ENCODE data around the gene CARM1. TPM values are rescaled to one million over a fixed set of nuclear protein-coding genes. Genes with fewer than 3 reads are reported as not detected.
A peak's percentile ranks its signal among the peaks of the same experiment; 100 is the strongest.

Gene CARM1
- total RNA-seq: 66.7 and 70.8 TPM in 2 replicates
- long read RNA-seq, partial matches to known transcripts: 1 of 3 reads
- long read RNA-seq, other reads (novel, unspliced or antisense): 2 of 3 reads

DNA sequence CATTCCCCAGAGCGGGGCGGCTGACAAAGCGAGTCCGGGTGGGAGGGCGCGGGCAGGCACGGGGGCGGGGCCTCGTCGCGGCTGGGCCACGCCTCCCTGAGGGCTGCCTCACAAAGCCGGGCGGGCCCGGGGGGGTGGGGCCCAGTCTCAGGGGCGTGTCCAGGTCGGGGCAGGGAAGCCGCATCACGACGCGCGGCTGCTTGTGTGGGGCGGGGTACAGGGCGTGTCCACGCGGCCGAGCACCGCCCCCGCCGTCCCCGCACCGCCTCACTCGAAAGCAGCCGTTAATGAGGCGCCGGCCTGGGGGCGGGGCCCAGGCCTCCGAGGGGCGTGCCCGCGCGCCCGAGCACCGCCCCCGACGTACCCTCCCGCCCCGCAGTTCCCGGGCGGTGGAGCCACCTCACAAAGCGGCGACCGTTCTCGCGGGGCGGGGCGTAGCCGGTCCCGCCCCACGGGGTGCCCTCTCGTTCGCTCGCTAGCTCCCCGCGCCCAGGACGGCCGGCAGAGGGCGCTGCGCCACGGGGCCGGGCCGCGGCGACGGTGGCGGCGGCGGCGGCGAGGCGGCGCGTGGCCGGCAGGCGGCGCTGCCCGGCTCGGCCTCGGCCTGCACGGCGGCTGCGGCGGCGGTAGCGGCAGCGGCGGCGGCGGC is at the start of gene CARM1:
CARM1 (plus strand) TSS at position 599 of the 649 bp plus-strand sequence. CDS start 150 bp downstream, outside the sequence.
- no peaks in the 10 kb centered on the region for H3K36me3 Mint-ChIP-seq (ENCODE audit: unreplicated experiment)
- TF ChIP-seq, protein P1, sequence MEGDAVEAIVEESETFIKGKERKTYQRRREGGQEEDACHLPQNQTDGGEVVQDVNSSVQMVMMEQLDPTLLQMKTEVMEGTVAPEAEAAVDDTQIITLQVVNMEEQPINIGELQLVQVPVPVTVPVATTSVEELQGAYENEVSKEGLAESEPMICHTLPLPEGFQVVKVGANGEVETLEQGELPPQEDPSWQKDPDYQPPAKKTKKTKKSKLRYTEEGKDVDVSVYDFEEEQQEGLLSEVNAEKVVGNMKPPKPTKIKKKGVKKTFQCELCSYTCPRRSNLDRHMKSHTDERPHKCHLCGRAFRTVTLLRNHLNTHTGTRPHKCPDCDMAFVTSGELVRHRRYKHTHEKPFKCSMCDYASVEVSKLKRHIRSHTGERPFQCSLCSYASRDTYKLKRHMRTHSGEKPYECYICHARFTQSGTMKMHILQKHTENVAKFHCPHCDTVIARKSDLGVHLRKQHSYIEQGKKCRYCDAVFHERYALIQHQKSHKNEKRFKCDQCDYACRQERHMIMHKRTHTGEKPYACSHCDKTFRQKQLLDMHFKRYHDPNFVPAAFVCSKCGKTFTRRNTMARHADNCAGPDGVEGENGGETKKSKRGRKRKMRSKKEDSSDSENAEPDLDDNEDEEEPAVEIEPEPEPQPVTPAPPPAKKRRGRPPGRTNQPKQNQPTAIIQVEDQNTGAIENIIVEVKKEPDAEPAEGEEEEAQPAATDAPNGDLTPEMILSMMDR (IDR thresholded peaks at IDR 0.05): peak; percentile 72
- DNase-seq (ENCODE audit: extremely low spot score, unreplicated experiment): peak; percentile 100
- peaks cover 19% of the 10 kb centered on the region for H3K4me1 Mint-ChIP-seq (ENCODE audit: unreplicated experiment)
- H3K4me3 Mint-ChIP-seq (ENCODE audit: unreplicated experiment): peak within 1 kb of the TSS; percentile 94
- no peaks in the 10 kb centered on the region for H3K27me3 Mint-ChIP-seq (ENCODE audit: unreplicated experiment)
- H3K27ac Mint-ChIP-seq (ENCODE audit: unreplicated experiment): peak within 1 kb of the TSS; percentile 94
- no peaks in the 10 kb centered on the region for H3K9me3 Mint-ChIP-seq (ENCODE audit: unreplicated experiment)

DNA sequence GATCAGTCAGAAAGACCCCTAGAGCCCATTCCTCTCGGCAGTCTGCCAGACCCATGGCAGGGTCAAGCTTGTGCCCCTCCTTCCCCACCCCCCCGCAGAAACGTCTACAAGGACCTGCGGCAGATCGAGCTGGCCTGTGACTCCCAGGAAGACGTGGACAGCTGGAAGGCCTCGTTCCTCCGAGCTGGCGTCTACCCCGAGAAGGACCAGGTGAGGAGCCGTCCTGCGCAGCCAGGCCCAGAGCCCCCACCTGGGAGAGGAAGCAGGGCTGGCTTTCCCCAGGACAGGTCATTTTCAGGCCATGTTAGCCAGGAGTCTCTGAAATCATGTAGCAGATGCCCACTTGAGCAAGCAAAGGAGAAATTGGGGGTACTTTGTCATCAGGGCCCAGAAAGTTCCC is 47.7 kb upstream of the CARM1 start:
- Mint-ChIP-seq H3K9me3 (ENCODE audit: unreplicated experiment) (no peaks in the 10 kb centered on the region), H3K36me3 (ENCODE audit: unreplicated experiment) (peaks cover 26% of the 10 kb centered on the region), H3K4me1 (ENCODE audit: unreplicated experiment) (peaks cover under 1% of the 10 kb centered on the region), H3K4me3 (ENCODE audit: unreplicated experiment) (no peak overlapping the region), H3K27ac (ENCODE audit: unreplicated experiment) (no peak overlapping the region), H3K27me3 (ENCODE audit: unreplicated experiment) (no peaks in the 10 kb centered on the region)
- DNase-seq (ENCODE audit: extremely low spot score, unreplicated experiment): no peak
- TF ChIP-seq, protein P1 (IDR thresholded peaks at IDR 0.05): no peak

DNA sequence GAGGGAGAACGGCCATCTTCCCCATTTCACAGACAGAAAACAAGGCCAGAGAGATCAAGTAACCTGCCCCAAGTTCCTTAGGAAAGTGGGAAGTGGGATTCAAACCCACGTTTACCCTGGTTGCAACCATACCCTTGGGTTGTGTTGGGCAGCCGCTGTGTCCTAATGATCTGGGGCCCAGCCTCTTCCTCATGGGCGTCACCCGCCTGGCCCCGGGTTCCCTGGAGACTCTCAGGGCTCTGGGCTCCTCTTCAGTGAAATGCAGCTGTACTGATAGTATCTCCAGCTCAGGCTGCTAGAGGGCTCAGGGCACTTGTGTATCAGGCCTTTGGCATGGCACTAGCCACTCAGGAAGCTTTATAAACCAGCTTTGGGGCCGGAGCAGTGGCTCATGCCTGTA is 45.1 kb upstream of the CARM1 start:
- H3K4me3 Mint-ChIP-seq (ENCODE audit: unreplicated experiment): no peak overlapping the region
- peaks cover 9% of the 10 kb centered on the region for H3K36me3 Mint-ChIP-seq (ENCODE audit: unreplicated experiment)
- TF ChIP-seq, protein P1 (IDR thresholded peaks at IDR 0.05): no peak
- no peaks in the 10 kb centered on the region for H3K27me3 Mint-ChIP-seq (ENCODE audit: unreplicated experiment)
- H3K9me3 Mint-ChIP-seq (ENCODE audit: unreplicated experiment): no peaks in the 10 kb centered on the region
- H3K4me1 Mint-ChIP-seq (ENCODE audit: unreplicated experiment): no peaks in the 10 kb centered on the region
- no peak overlapping the region for H3K27ac Mint-ChIP-seq (ENCODE audit: unreplicated experiment)
- DNase-seq (ENCODE audit: extremely low spot score, unreplicated experiment): no peak

DNA sequence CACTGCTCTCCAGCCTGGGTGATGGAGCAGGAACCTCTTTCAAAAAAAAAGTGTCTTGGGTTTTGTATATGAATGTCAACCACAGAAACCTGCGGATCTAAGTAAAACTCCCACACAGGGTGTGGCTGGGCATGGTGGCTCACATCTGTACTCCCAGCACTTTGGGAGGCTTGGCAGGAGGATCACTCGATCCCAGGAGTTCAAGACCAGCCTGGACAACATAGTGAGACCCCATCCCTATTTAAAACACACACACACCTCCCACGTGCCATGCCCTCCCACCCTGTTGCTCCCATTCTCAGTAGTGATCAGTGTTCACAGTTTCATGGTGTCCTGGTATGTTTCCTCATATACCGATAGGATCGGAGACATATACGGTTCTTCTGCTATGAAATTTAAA is 44.5 kb upstream of the CARM1 start:
- no peaks in the 10 kb centered on the region for H3K9me3 Mint-ChIP-seq (ENCODE audit: unreplicated experiment)
- H3K4me1 Mint-ChIP-seq (ENCODE audit: unreplicated experiment): no peaks in the 10 kb centered on the region
- no peaks in the 10 kb centered on the region for H3K27me3 Mint-ChIP-seq (ENCODE audit: unreplicated experiment)
- DNase-seq (ENCODE audit: extremely low spot score, unreplicated experiment): no peak
- no peak overlapping the region for H3K4me3 Mint-ChIP-seq (ENCODE audit: unreplicated experiment)
- peaks cover 8% of the 10 kb centered on the region for H3K36me3 Mint-ChIP-seq (ENCODE audit: unreplicated experiment)
- TF ChIP-seq, protein P1 (IDR thresholded peaks at IDR 0.05): no peak
- no peak overlapping the region for H3K27ac Mint-ChIP-seq (ENCODE audit: unreplicated experiment)

- TF ChIP-seq, protein P1 (IDR thresholded peaks at IDR 0.05): peak; percentile 19
- no peak overlapping the region for H3K4me3 Mint-ChIP-seq (ENCODE audit: unreplicated experiment)
- H3K27me3 Mint-ChIP-seq (ENCODE audit: unreplicated experiment): no peaks in the 10 kb centered on the region
- H3K36me3 Mint-ChIP-seq (ENCODE audit: unreplicated experiment): peaks cover 10% of the 10 kb centered on the region
- peak overlapping the region; percentile 31 for H3K27ac Mint-ChIP-seq (ENCODE audit: unreplicated experiment)
- no peak for DNase-seq (ENCODE audit: extremely low spot score, unreplicated experiment)
- no peaks in the 10 kb centered on the region for H3K9me3 Mint-ChIP-seq (ENCODE audit: unreplicated experiment)
- no peaks in the 10 kb centered on the region for H3K4me1 Mint-ChIP-seq (ENCODE audit: unreplicated experiment)
These were observed 42.2 kb upstream of the CARM1 start for GRCh38 chr19:10828981-10829821.

Measured in osteocyte (in vitro differentiated cells).